Sigmoid colon (tissue), 7 donors: Measurements from ENCODE around the gene ILK. TPM values are rescaled to one million over a fixed set of nuclear protein-coding genes. Genes with fewer than 3 reads are reported as not detected.
A peak's percentile ranks its signal among the peaks of the same experiment; 100 is the strongest.

Source experiments
- DNase-seq: peaks from one replicate; pipeline ENCODE4 v3.0.0-alpha.2; 2019
- H3K27ac ChIP-seq, 4 donors: fragments of 200-600 bp; sonication (generic); one replicate each; pipeline ENCODE4 v1.5.1; 2016 to 2019; ENCODE audit warnings: mild to moderate bottlenecking in 1 of 4
- H3K27me3 ChIP-seq, 3 donors: fragments of 200-600 bp; sonication (generic); one replicate each; pipeline ENCODE4 v1.5.1; 2019; ENCODE audit warnings: mild to moderate bottlenecking in 1 of 3
- H3K36me3 ChIP-seq, 4 donors: fragments of 200-600 bp; sonication (generic); one replicate each; pipeline ENCODE4 v1.5.1; 2016 to 2019
- H3K4me1 ChIP-seq, 4 donors: fragments of 200-600 bp; sonication (generic); one replicate each; pipeline ENCODE4 v1.5.1; 2017 to 2019
- H3K4me3 ChIP-seq, 4 donors: fragments of 200-600 bp; sonication (generic); one replicate each; pipeline ENCODE4 v1.5.1; 2017 to 2019; ENCODE audit warnings: mild to moderate bottlenecking in 2 of 4, moderate library complexity in 1 of 4
- H3K9me3 ChIP-seq, 4 donors: fragments of 200-600 bp in 3 of 4; sonication (generic) in 3 of 4; one replicate each; pipeline versions ENCODE4 v1.5.1 to v1.6.1; 2013 to 2019
- EP300 ChIP-seq, 4 donors: sonication (generic); formaldehyde crosslinking; IDR thresholded peaks; one replicate each; pipeline ENCODE4 v1.6.1; 2017; ENCODE audit warnings: antibody characterized with exemption in 4 of 4
- POLR2A ChIP-seq, 2 donors: fragments of 450-650 bp; IDR thresholded peaks; one replicate each; pipeline ENCODE4 v1.6.1; 2016; ENCODE audit warnings: antibody characterized with exemption in 2 of 2, mild to moderate bottlenecking in 2 of 2, moderate library complexity in 2 of 2
- POLR2AphosphoS5 ChIP-seq, 4 donors: sonication (generic); formaldehyde crosslinking; IDR thresholded peaks; one replicate each; pipeline ENCODE4 v1.6.1; 2017; ENCODE audit warnings: antibody characterized with exemption in 4 of 4
- WGBS, 2 donors: extraction: QIAGEN DNeasy Blood & Tissue Kit; methylation state at CpG; one replicate each; pipeline ENCODE4 v1.1.7; 2013; 5-methylcytosine and 5-hydroxymethylcytosine counted together
- intact Hi-C: fragments of 100-400 bp; cut with DNase I; formaldehyde crosslinking; loops from one replicate; pipeline ENCODE4 v1.15.1; 2023
- polyA plus RNA-seq, 3 donors: library from polyadenylated mRNA; stranded (reverse); fragments of 200-250 nt; gene quantifications; one replicate each; pipeline ENCODE4 v1.2.3, GENCODE V29; 2013
- total RNA-seq, 4 donors: library from RNA; depleted of rRNA; stranded (reverse); fragments of >200 nt; gene quantifications; one replicate each; pipeline ENCODE4 v1.1.0, GENCODE V29; 2016
- TF ChIP-seq, protein P1 (sequence below), 4 experiments: fragments of 450-650 bp in 3 of 4; fragments of 200-600 bp in 1 of 4; IDR thresholded peaks; one replicate each; pipeline ENCODE4 v1.5.1; 2016 to 2019; ENCODE audit warnings: antibody characterized with exemption in 4 of 4, mild to moderate bottlenecking in 3 of 4, moderate library complexity in 2 of 4
- donor health status: healthy with polysubstance abuse.
- donor health status: Bipolar disorder and iron deficiency.
- donor health status: healthy.

ILK gene
- total and polyA plus RNA-seq, 7 donors, result 93.7 to 607 (median 450) TPM

DNA sequence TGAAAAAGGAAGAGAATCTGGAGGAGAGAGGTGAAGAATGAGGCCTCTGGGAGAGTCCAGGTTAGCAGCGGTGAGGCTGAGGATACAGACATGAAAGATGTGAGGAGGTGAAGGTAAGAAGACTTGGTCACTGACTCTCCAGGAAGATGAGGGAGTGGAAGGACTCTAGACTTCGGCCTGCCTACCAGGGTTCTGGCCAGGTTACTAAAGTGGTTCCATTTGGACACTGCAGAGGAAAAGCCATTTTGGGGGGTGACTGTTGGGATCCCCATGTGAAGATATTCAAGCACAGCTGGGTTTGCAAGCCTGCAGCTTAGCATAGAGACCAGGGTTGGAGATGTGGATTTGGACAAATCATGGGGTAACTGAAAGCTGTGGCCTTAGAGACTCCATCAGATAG is 44.3 kb downstream of the ILK start:
- Histone ChIP-seq H3K36me3 (peaks cover 0 to 10% (median 5%) of the 10 kb centered on the region in 4 donors), H3K4me3 (no peak overlapping the region), H3K27ac (peak overlapping the region; percentile 70 to 73 (median 72)), H3K4me1 (peaks cover 0 to 47% (median 43%) of the 10 kb centered on the region in 4 donors), H3K9me3 (no peaks in the 10 kb centered on the region), H3K27me3 (no peaks in the 10 kb centered on the region)
- TF ChIP-seq POLR2AphosphoS5 (IDR thresholded peaks at IDR 0.05) (no peak), EP300 (IDR thresholded peaks at IDR 0.05) (no peak), POLR2A (IDR thresholded peaks at IDR 0.05) (no peak)
- TF ChIP-seq, protein P1, sequence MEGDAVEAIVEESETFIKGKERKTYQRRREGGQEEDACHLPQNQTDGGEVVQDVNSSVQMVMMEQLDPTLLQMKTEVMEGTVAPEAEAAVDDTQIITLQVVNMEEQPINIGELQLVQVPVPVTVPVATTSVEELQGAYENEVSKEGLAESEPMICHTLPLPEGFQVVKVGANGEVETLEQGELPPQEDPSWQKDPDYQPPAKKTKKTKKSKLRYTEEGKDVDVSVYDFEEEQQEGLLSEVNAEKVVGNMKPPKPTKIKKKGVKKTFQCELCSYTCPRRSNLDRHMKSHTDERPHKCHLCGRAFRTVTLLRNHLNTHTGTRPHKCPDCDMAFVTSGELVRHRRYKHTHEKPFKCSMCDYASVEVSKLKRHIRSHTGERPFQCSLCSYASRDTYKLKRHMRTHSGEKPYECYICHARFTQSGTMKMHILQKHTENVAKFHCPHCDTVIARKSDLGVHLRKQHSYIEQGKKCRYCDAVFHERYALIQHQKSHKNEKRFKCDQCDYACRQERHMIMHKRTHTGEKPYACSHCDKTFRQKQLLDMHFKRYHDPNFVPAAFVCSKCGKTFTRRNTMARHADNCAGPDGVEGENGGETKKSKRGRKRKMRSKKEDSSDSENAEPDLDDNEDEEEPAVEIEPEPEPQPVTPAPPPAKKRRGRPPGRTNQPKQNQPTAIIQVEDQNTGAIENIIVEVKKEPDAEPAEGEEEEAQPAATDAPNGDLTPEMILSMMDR (IDR thresholded peaks at IDR 0.05), result no peak
- DNase-seq, result peak; percentile 54
- intact Hi-C loops, result no loop called here
- 95% methylated on average over 2 of the region's 2 CpGs for WGBS, 2 donors

DNA sequence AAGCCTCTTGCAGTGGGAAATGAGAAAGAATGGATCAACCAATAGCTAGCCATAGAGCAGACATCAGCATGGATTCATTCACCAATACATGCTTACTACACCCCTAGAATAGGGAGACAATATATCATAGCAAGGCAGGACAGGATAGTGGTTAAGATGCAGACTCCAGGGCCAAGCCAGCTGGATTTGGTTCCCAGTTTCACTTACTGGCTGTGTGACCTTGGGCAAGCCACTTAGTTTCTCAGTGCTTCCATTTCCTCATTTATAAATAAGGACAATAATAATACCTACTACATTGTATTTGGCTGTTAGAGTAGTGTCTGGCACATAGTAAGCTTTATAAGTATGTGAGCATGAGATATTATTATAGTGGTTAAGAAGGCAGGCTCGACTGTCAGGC is 44.9 kb downstream of the ILK start:
- H3K36me3 ChIP-seq, result peaks cover 0 to 10% (median 5%) of the 10 kb centered on the region in 4 donors
- WGBS, 2 donors, result 62 to 67% methylated on average over 1 of the region's 1 CpG
- no peaks in the 10 kb centered on the region for H3K27me3 ChIP-seq
- no peak for TF ChIP-seq EP300 (IDR thresholded peaks at IDR 0.05)
- TF ChIP-seq POLR2AphosphoS5 (IDR thresholded peaks at IDR 0.05), result no peak
- TF ChIP-seq, protein P1 (IDR thresholded peaks at IDR 0.05), result no peak
- TF ChIP-seq POLR2A (IDR thresholded peaks at IDR 0.05), result no peak
- DNase-seq, result peak; percentile 61
- H3K4me3 ChIP-seq, result no peak overlapping the region
- peak overlapping the region in 3 of 4 donors; percentile 70 to 73 (median 73) for H3K27ac ChIP-seq
- intact Hi-C loops, result no loop called here
- H3K4me1 ChIP-seq, result peaks cover 0 to 53% (median 45%) of the 10 kb centered on the region in 4 donors
- H3K9me3 ChIP-seq, result no peaks in the 10 kb centered on the region

DNA sequence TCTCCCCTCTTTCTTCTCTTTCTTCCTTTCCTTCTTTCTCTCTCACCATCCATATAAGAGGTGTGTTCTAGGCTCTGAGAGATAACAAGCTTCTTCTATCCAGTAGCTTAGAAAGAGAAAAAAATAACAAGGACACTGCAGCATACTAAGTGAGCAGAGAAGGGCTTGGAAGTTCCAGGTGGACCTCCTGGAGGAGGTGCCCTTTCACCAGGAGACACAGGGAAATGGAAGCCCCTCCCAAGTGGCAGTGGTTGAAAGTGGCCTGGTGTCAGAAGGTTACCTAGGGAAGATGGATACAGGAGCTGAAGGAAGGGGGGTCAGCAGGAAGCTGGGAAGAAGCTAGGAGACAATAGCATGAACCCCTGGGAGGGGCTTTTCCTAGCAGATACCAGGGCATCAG is 46.5 kb downstream of the ILK start:
- peaks cover 0 to 7% (median 2%) of the 10 kb centered on the region in 4 donors for H3K36me3 ChIP-seq
- H3K9me3 ChIP-seq, result no peaks in the 10 kb centered on the region
- no peak overlapping the region for H3K4me3 ChIP-seq
- intact Hi-C loops, result no loop called here
- H3K27ac ChIP-seq, result peak overlapping the region in 1 of 4 donors; percentile 73
- no peak for DNase-seq
- H3K27me3 ChIP-seq, result no peaks in the 10 kb centered on the region
- peaks cover 0 to 69% (median 56%) of the 10 kb centered on the region in 4 donors for H3K4me1 ChIP-seq
- TF ChIP-seq, protein P1 (IDR thresholded peaks at IDR 0.05), result no peak
- TF ChIP-seq POLR2AphosphoS5 (IDR thresholded peaks at IDR 0.05), result no peak
- no peak for TF ChIP-seq EP300 (IDR thresholded peaks at IDR 0.05)
- TF ChIP-seq POLR2A (IDR thresholded peaks at IDR 0.05), result no peak

DNA sequence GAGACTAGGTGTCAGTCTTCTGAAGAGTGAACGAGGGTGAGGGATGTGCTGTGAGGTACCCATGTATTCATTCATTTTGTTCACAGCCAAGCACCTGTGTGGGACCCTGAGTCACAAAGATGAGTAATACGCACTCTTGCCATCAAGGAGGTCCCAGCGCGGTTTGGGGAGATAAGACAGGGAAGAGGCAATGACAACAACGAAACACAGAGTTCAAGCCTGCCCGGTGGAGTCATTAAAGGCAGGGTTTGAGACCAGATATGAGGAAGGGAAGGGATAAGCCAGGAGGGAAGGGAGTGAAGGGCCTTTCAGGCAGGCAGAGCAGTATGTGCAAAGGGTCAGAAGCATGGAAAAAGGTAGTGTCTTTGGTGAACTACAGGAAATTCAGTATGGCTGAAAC is 47.4 kb downstream of the ILK start:
- intact Hi-C loops, result no loop called here
- no peak overlapping the region for H3K4me3 ChIP-seq
- 60 to 79% methylated on average over 6 of the region's 6 CpGs for WGBS, 2 donors
- no peaks in the 10 kb centered on the region for H3K9me3 ChIP-seq
- H3K36me3 ChIP-seq, result no peaks in the 10 kb centered on the region
- DNase-seq, result no peak
- H3K27ac ChIP-seq, result peak overlapping the region in 1 of 4 donors; percentile 73
- peaks cover 0 to 67% (median 50%) of the 10 kb centered on the region in 4 donors for H3K4me1 ChIP-seq
- TF ChIP-seq POLR2AphosphoS5 (IDR thresholded peaks at IDR 0.05) (no peak), EP300 (IDR thresholded peaks at IDR 0.05) (no peak), POLR2A (IDR thresholded peaks at IDR 0.05) (no peak)
- TF ChIP-seq, protein P1 (IDR thresholded peaks at IDR 0.05), result no peak
- no peaks in the 10 kb centered on the region for H3K27me3 ChIP-seq

DNA sequence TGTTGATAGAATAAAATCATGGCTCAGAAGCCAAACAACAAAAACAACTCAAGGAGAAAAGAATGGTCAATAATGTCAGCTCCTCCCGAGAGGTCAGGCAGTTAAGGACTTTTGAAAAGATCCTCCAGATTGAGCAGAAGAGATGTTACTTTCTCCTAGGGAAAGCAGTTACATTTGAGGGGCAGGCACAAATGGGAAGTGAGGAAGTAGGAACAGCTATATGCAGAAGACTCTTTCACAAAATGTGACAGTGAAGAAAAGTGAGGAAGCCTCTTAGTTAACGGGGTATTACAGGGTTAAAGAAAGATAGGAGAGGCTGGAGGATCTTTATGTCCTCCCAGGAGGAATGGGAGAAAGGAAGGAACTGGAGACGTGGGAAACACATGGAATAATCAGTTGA is 48.6 kb downstream of the ILK start:
- 61 to 68% methylated on average over 3 of the region's 3 CpGs for WGBS, 2 donors
- DNase-seq, result no peak
- Histone ChIP-seq H3K9me3 (no peaks in the 10 kb centered on the region), H3K27ac (peak overlapping the region in 2 of 4 donors; percentile 81 to 91), H3K27me3 (no peaks in the 10 kb centered on the region), H3K4me1 (peaks cover 0 to 63% (median 46%) of the 10 kb centered on the region in 4 donors), H3K36me3 (no peaks in the 10 kb centered on the region), H3K4me3 (no peak overlapping the region)
- TF ChIP-seq, protein P1 (IDR thresholded peaks at IDR 0.05), result no peak
- TF ChIP-seq EP300 (IDR thresholded peaks at IDR 0.05), result no peak
- no peak for TF ChIP-seq POLR2AphosphoS5 (IDR thresholded peaks at IDR 0.05)
- no peak for TF ChIP-seq POLR2A (IDR thresholded peaks at IDR 0.05)
- intact Hi-C loops, result no loop called here
